ENCODE results near the gene TMEM209.
"Not testable (repeated sequence)": the region's sequence is repeated elsewhere in the genome, so short reads cannot be mapped to it uniquely, and the experiment has no call there.

The TMEM209 gene

DNA sequence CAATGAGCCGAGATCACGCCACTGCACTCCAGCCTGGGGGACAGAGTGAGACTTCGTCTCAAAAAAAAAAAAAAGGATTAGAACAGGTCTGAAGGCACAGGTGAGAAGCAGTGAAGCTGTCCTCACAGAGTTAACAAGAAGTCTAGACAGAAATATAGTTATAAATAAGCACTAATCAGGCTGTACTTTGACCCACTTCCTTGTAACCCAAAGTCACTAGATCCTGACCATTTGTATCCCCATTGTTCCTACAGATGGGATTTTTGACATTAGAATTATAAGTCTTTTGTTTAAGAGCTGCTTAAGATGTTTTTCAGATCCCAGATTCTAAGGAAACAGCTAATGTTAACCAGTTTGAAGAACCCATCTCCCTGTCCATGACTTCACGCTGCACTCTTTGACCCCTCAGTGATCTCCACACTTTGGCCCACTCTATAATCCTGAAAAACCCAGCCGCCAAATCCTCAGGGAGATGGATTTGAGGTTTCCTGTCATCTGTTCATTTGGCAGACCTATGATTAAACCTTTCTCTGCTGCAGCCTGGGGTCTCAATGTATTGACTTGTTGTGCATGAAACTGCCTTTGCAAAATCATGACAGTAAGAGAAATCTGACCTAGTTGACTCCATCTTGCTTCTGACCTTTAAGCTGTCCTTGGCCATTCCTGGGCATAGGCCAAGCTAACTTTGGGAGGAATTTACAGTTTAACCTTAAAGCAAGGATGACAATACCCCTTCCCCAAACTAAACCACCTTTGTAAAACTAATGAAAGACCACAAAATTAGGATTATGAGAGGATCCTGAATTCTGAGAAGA is 13.8 kb upstream of the TMEM209 start:
- no peak for DNase-seq (ENCODE audit: low spot score)

DNA sequence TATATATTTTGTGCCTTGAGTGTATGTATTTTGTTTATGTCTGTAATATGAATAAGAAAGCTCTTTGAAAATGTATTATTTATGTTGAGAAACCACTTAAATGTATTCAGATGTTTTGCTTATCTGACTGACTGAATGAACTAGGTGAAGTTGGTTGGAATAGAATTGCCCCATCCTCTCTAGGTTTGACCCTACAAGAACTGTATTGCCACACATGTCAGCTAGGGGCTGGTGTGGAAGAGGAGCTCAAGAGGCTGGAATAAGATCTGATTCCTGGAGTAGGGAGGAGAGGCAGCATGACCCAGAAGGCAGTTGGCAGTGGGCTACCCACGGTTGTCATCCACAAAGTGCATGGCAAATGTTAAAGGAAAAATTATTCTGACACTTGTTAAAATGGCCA is 11.5 kb upstream of the TMEM209 start:
- DNase-seq (ENCODE audit: low spot score): no peak

DNA sequence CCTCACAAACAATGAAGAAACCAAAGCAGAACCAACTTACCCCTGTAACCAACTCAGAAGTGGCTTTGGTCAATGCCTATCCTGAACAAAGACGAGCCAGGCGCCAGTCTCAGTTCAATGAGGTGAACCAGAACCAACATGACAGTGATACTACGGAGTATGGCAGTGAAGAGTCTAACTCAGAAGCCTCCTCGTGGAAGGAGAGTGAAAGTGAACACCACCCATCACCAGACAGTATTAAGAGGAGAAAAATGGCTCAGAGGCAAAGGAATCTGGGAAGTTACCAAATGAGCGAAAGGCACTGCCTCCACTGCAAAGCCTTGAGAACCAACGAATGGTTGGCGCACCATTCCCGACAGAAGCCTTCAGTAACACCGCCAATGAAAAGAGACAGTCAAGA is 10.8 kb upstream of the TMEM209 start:
- DNase-seq (ENCODE audit: low spot score): no peak

DNA sequence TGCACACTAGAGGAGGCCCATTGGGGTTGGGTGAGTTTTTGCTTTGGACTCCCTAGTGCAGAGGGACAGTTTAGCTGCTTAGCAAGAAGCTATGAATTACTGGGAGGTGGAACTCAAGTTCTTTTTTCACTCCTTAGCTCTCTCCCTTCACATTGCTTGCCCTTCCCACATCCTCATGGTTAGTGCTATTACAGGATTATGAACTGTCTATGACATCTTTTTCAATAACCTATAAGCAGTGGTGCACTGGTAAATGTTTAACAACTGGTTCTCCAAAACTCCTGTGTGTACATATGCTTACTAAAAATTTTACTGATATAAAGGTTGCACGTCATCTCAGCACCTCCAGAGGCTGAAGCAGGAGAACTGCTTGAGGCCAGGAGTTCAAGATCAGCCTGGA is 8.6 kb upstream of the TMEM209 start:
- DNase-seq (ENCODE audit: low spot score): no peak

DNA sequence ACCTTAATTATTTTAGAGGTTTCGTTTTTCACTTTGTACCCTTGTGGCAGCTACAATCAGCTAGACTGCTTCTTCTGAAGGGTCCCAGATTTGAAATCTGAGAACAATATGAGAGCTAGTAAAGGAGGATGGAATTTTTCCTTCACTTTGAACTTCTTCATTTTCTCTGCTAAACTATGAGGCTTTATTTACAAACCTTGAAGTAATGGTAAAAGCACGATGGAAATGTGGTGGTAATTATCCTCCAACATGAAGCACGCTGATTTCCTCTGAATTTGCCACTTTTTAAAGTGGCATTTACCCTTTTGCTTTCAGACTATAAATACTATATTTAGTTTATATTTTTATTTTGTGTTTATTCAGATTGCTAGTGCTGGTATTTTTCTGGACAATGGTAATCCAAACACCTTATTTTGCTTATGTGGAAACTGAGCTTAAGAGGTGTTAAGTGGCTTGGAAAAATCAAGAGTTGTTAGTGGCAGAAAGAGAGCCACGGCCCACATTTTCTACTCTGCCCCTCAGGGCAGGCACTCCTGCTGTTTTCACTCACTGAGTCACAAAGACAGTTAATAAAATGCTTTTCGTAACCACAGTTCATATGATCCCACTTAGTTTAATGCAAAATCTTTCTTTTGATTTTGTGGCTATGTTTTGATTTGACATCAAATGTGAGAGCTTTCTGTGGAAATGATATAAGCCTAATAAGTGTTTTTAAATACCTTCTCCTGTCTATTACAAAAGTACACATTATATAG is 5.2 kb upstream of the TMEM209 start:
- no peak for DNase-seq (ENCODE audit: low spot score)

DNA sequence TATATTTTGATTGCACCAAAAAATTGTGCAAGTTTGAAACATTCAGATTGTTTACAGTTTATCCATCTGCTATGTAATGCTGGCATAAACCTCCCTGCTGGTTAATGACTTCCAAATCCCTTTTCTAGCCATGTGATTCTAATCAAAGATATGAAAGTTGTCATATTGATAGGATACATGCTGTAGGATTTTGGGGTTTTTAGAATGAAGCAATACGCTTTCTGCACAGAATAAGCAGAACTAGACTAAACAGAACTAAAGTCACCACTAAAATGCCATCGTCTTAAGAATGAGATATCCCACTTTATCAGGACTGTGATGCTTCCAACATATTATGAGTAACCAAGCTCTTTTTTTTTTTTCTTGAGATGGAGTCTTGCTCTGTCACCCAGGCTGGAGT is 3.3 kb upstream of the TMEM209 start:
- no peak for DNase-seq (ENCODE audit: low spot score)

DNA sequence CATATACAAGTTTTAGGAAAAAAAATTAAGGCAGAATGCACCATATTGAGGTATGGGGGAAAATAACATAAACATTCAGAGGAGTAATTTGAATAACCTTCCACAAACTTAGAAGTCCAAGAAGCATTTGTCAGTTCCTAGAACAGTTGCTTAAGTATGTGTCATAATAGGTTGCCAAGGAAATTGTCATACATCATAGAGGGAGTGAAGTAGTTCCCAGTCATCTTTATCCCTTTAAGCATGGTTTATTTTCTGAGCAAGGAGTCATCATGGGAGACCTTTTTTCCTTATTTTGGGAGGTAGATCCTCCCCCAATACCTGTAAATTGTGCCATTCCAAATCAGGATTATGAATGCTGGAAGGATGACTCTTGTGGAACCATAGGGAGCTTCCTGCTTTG is 2.4 kb upstream of the TMEM209 start, which contains the start of gene SSMEM1:
TSS of gene SSMEM1 (plus strand) at position 219 of the 400 bp plus-strand sequence. CDS start at position 270, 51 bp downstream.
- DNase-seq (ENCODE audit: low spot score): no peak

DNA sequence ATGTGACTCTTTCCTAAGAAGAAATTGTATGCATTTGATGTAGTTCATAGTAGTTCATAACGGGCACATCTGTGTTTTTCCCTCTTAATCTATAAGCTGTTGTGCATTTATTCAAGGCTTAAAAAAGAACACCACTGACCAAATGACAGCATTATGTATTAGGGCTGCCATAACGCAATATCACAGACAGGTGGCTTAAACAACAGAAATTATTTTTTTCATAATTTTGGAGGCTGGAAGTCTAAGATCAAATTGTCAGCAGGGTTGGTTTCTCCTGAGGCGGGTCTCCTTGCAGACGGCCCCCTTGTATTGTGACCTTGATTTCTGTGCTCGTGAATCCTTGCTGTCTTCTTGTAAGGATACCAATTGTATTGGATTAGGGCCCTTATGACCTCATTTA is 1.8 kb upstream of the TMEM209 start:
- DNase-seq (ENCODE audit: low spot score): no peak

DNA sequence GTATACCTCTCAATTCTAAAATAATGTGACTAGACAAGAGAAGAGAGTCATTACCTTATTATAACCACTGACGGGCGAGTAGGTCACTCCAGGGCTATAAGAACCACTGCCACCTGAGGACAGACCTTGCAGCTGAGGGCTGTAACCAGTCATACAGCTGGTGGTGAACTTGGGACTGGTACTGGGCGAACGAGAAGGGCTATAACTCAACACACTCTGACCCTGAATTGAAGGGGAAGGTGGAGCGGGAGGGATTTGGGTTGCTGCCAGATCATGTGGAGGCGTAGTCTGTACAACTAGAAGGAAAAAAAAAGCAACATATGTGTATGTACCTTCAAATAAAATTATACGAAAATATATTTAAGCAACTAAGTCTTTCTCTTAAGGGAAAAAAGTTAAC is 3.4 kb downstream of the TMEM209 start:
- no peak for DNase-seq (ENCODE audit: low spot score)

DNA sequence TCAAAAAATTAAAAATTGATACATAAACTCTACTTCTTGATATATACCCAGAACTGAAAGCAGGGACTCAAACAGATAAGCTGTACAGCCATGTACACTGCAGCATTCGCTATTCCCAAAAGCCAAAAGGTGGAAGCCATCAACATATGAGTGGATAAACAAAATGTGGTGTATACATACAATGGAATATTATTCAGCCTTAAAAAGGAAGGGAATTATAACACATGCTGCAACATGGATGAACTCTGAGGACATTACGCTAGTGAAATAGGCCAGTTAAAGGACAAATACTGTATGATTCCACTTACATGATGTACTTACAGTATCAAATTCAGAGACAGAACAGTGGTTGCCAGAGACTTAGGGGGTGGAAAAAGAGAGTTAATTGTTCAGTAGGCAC is 8.1 kb downstream of the TMEM209 start:
- DNase-seq (ENCODE audit: low spot score): no peak

DNA sequence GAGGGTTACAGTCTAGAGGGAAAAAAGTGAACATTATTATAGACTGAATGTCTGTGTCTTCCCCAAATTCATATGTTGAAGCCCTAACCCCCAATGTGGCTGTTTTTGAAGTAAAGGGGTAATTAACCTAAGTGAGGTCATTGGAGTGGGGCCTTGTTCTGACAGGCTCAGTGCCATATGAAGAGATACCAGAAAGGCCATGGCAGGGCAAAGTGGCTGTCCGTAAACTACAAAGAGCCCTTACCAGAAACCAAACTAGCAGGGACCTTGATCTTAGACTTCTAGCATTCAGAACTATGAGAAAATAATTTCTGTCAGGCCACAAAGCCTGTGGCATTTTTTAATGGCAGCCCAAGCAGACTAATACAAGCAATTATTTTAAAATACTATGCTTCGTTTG is 8.7 kb downstream of the TMEM209 start:
- no peak for DNase-seq (ENCODE audit: low spot score)

DNA sequence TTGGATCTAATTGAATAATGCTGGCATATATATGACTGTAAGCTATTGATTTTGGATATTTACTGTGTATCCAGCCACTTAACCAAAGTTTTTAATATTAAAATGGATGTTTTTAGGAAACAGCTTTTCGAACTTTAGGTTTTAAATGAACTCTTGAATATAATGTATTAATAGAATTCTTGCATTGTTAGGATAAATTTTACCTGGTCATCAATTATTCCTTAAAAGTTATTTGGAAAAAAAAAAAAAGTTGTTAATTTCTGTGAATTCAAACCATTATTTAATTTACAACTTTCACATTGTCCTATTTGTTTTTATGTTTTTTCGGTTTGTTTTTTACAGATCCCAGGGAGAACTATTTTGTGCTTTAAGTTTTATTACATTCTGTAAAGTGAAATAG is 9.8 kb downstream of the TMEM209 start:
- no peak for DNase-seq (ENCODE audit: low spot score)

DNA sequence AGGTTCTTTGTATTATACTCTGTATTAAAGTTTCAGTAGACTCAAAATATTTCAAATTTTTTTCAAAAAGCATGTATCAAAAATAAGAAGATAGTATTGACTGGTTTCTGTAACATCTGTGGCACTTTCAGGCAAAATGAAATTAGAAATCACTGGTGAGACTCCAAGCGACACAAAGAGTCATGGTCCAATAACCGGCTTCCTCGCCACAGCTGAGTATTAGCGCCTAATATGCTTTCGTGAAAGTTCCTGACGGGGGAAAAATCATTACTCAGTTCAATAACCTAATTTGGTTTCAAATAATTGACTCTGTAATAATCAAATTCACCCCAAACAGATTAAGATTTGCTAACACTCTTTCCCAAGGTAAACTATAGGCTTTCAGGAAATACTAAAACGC is 13.4 kb downstream of the TMEM209 start:
- no peak for DNase-seq (ENCODE audit: low spot score)

DNA sequence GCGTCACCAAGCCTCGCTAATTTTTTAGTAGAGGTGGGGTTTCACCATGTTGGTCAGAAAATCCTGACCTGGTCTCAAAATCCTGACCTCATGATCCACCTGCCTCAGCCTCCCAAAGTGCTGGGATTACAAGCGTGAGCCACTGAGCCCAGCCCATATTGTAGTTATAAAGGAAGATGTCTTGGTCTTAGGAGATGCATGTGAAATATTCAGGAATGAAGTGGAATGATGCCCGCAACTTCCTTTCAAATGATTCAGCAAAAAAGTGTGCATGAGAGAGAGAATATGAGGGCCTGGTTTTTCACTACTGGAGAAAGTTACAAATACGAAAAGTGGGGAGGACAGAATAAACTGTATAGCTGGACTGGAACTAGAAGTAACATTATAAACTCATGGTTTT is 15.9 kb downstream of the TMEM209 start:
- DNase-seq (ENCODE audit: low spot score): no peak

DNA sequence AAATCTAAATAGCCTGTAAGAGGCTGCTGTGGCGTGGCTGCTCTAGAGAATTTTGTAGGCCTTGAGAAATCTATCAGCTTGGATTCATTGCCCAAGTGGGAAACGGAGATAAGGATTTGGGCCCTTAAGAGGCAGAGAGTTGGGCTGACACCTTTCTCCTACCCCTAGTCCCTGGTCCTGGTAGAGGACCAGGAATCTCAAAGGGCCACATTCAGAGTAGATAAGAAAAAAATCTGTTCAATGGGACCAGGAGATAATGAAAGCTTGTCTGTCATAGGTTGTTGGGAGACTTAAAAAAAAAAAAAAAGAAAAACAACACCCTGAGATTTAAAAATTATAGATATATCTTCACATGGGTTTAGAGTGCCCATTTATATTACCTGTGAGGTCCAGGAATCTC is 17.8 kb downstream of the TMEM209 start:
- no peak for DNase-seq (ENCODE audit: low spot score)

DNA sequence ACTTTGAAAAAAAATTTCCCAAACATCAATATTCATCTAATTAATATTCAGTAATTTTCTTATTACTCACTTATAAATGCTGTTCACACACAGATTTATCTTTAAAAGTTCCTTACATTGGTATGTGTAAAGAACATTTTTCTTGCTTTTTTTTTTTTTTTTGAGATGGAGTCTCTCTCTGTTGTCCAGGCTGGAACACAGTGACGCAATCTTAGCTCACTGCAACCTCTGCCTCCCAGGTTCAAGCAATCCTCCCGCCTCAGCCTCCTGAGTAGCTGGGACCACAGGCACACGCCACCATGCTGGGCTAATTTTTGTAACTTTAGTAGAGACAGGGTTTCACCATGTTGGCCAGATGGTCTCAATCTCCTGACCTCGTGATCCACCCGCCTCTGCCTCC is 20.9 kb downstream of the TMEM209 start:
- DNase-seq (ENCODE audit: low spot score): not testable (repeated sequence)

DNA sequence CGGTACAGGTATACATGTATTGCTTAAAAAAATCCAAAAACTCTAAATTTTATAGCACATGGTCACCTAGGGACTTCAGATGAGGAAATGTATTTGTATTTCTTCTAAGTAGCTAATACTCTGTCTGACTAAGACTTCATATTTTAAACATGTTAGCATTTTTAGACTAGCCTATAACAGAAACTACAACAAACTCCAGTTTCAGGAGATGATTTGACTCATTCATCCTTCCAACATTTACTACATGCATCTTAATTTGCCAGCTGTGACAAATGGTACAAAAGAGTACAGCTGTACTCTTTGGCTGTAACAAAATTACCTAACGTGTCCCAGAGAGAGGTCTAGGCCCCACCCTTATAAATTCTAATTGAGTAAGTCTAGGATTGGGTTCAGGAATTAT is 22.2 kb downstream of the TMEM209 start:
- no peak for DNase-seq (ENCODE audit: low spot score)

DNA sequence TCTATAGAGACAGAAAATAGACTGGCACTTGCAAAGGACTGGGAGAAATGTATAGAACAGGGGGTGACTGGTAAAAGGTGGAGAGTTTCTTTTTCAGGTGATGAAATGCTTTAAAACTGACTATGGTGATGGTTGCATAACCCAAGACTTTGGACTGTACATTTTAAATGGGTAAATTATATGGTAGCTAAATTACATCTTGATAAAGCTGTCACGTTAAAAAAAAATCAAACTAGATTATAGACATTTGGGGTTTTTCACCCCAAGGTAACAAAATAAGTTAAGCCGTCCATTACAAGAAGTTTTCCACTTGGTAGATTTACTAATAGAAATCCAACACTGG is 24.0 kb downstream of the TMEM209 start:
- no peak for DNase-seq (ENCODE audit: low spot score)

DNA sequence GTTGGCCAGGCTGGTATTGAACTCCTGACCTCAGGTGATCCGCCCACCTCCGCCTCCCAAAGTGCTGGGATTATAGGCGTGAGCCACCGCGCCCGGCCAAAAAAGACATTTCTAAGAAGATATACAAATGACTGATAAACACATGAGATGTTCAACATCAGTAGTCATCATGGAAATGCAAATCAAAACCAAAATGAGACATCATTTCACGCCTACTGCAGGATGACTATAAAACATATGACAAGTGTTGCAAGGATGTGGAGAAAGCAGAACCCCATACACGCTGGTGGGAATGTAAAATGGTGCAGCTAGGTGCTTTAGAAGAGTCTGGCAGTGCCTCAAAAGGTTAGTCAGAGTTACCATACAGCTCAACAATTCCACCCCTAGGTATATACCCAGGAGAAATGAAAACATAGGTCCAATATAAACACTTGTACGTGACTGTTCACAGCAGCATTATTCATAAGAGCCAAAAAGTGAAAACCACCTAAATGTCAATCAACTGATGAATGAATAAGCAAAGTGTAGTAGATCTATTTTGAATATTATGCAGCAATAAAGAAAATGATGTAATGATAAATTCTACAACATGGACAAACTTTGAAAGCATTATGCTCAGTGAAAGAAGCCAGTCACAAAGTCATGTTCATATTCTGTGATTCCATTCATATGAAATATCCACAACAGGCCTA is 24.5 kb downstream of the TMEM209 start:
- no peak for DNase-seq (ENCODE audit: low spot score)

DNA sequence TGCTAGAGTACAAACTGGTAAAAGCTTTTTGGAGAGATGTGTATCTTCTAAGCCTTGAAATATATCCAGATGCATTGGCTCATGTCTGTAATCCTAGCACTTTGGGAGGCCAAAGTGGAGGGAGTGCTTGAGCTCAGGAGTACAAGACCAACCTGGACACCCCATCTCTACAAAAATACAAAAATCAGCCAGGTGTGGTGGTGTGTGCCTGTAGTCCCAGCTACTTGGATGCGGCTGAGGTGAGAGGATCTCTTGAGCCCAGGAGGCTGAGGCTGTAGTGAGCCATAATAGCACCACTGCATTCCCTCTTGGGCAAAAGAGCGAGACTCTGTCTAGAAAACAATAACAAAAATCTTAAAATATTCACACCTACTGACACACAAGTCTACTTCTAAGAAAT is 25.6 kb downstream of the TMEM209 start:
- DNase-seq (ENCODE audit: low spot score): no peak

DNA sequence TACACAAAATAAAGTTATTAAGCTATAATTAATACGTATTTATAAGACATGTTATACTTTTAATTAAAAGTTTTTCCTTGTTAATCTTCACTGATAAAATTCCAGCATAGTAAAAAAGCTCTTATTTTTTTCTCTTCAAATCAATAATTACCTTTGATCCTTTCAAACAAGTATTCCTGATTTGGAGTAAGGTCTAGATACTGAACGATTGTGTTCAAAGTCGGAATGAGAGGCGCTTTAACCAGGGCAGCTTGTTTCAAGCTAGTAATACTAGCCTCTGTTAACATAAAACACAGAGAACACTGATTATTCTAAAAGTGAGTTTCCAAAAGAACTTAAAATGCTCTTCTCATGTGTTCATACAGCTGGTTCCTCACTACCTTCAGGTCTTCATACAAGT is 27.0 kb downstream of the TMEM209 start:
- no peak for DNase-seq (ENCODE audit: low spot score)

DNA sequence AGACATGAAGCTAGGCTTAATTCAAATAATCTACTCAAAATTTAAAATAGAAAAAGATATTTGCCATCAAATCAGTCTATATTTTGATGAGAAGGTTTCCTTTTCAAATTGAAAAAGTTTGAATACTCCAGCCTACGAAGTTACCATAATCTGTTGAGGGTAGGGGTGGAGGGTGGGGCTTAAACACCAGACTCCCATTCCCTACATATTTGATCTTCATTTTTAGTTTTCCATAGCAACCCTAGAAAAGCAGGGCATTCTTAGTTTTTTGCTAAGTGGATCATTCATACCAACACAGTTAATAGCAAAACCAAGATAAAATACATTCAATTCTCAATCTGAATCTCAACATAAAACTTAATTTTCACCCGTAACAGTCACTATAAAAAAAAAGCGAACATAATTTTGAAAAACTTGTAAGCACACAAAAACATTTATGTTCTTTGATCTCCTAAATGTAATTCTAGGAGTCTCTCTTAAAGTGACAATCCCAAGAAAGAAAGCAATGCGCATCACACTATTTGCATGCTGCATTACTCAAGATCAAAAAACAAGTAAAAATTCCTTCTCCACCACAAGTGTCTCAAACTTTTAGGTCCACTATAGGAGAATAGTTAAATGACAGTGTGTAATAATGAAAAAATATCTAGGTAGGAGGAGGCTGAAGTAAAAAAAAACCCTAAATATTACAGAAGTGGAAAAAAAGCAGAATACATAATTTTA is 30.8 kb downstream of the TMEM209 start:
- no peak for DNase-seq (ENCODE audit: low spot score)

Data from SW480 (cell line).